Astrocyte of the spinal cord (primary cell): Measurements from ENCODE around the gene ARPC1B.

ENCODE experiments used
- DNase-seq: peaks from one replicate; pipeline ENCODE4 v3.0.0; 2011; ENCODE audit warnings: low read depth, low spot score
- H3K4me3 ChIP-seq: 2 replicates; pipeline ENCODE4 v1.5.1; 2011; ENCODE audit warnings: low read depth, mild to moderate bottlenecking, low read length, moderate library complexity
- in situ Hi-C: cut with HindIII; loops from 2 replicates; pipeline ENCODE4 v1.10.0; 2017; ENCODE audit warnings: low sequenced_read_pairs
- TF ChIP-seq, protein P1 (sequence below): IDR thresholded peaks from 2 replicates; pipeline ENCODE4 v1.5.1; 2012; ENCODE audit warnings: low read depth, mild to moderate bottlenecking, low read length, inconsistent platforms

Gene ARPC1B

DNA sequence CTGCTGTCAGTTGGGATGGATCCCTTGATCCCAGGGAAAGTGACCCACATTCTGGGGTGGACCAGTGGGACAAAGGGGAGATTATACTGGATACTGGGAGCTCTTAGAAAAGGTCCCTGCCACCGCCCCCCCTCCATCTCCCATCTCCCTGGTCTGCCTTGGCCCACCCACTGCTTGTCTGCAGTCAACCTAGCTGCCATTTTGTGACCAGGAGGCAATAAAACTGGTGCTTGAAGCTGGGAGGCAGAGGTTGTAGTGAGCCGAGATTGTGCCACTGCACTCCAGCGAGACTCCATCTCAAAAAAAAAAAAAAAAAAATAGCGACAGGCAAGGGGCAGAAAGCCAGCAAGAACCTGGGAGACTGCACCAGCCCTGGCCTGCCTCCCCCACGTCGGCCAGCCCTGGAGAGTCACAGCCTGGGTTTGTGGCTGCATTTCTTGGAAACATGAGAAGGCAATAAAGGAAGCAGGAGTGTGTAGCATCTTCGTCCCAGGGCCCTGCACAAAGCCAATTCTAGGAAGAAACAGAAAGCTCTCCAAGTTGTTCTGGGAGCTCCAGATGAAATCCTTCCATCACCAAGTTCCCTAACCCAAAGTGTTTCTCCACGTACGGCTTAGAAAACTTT is 4.7 kb upstream of the ARPC1B start:
- in situ Hi-C loops, result no loop called here
- no peak overlapping the region for H3K4me3 ChIP-seq
- peak; percentile 47 for DNase-seq
- TF ChIP-seq, protein P1, sequence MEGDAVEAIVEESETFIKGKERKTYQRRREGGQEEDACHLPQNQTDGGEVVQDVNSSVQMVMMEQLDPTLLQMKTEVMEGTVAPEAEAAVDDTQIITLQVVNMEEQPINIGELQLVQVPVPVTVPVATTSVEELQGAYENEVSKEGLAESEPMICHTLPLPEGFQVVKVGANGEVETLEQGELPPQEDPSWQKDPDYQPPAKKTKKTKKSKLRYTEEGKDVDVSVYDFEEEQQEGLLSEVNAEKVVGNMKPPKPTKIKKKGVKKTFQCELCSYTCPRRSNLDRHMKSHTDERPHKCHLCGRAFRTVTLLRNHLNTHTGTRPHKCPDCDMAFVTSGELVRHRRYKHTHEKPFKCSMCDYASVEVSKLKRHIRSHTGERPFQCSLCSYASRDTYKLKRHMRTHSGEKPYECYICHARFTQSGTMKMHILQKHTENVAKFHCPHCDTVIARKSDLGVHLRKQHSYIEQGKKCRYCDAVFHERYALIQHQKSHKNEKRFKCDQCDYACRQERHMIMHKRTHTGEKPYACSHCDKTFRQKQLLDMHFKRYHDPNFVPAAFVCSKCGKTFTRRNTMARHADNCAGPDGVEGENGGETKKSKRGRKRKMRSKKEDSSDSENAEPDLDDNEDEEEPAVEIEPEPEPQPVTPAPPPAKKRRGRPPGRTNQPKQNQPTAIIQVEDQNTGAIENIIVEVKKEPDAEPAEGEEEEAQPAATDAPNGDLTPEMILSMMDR, result no peak

- TF ChIP-seq, protein P1, result no peak
- in situ Hi-C loops, result no loop called here
- DNase-seq, result no peak
- H3K4me3 ChIP-seq, result no peak overlapping the region
Observed at GRCh38 chr7:99371376-99371920, 3.1 kb upstream of the ARPC1B start.

DNA sequence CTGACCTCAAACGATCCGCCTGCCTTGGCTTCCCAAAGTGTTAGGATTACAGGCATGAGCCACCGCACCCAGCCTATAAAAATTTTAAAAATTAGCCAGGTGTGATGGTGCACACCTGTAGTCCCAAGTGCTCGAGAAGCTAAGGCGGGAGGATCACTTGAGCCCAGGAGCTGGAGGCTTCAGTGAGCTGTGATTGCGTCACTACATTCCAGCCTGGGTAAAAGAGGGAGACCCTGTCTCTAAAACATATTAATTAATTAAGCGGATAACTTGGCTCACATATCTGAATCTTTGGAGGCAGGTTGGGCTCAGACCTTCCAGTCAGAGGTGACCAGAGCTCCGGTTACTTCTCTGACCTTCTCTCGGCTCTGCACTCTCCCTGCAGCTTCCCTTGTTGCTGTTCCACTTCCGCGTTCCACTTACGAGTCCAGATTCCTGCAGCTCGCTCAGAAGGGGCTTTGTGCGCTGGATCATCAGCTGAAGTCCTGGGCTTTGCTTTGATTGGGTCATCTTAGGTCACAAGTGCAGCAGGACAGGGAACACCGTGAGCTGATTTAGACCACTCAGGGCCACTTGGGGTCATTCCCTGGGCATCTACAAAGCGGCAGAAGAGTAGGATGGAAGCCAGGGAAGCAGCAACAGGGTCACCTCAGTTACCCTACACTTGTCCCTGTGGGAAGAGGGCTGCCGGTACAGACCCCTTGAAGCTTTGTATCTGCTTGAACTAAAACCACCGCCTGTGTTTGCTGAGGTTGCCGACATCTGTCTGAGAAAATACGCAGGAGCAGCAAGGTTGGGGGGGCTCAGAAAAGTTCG is 2.0 kb upstream of the ARPC1B start:
- TF ChIP-seq, protein P1, result no peak
- in situ Hi-C loops, result no loop called here
- no peak for DNase-seq
- H3K4me3 ChIP-seq, result no peak overlapping the region

DNA sequence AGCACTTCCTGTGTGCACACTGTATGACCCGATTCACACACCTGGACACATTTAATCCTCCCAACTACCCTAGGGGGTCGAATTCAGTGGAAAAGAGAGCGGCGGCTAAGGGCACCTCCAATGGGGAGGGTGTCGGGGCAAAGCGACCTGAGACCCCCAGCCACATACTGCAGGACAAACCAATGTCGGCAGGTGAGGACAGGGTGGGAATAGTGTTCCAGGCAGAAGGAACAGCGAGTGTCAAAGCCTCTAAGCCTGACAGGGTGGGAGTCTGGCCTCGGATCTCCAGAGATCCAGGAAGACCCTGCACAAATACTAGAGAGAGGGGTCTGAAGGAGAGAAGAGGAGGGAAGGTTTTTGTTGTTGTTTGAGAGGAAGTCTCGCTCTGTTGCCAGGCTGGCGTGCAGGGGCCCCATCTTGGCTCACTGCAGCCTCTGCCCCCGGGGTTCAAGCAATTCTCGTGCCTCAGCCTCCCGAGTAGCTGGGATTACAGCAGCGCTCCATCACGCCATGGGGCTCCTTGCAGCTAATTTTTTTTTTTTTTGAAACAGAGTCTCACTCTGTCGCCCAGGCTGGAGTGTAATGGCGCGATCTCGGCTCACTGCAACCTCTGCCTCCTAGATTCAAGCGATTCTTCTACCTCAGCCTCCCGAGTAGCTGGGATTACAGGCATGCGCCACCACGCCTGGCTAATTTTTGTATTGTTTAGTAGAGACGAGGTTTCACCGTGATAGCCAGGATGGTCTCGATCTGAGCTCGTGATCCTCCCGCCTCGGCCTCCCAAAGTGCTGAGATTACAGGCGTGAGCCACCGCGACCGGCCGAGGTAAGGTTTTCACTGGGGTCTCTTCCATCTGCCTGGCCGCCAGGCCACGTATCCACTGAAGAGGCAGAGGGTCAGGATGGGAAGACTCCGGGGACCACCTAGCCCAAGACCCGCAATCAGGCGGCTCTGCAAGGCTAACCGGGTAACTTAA is 1.2 kb upstream of the ARPC1B start:
- TF ChIP-seq, protein P1, result no peak
- in situ Hi-C loops, result no loop called here
- DNase-seq, result no peak
- no peak overlapping the region for H3K4me3 ChIP-seq

- in situ Hi-C loops, result no loop called here
- DNase-seq, result peak; percentile 67
- peak overlapping the region; percentile 64 for H3K4me3 ChIP-seq
- TF ChIP-seq, protein P1, result no peak
Observed at GRCh38 chr7:99375070-99375807, 709 bp downstream of the ARPC1B start.
